ENCODE data around the gene HTR3D.
"Not testable (repeated sequence)": the region's sequence is repeated elsewhere in the genome, so short reads cannot be mapped to it uniquely, and the experiment has no call there.

Gene HTR3D

DNA sequence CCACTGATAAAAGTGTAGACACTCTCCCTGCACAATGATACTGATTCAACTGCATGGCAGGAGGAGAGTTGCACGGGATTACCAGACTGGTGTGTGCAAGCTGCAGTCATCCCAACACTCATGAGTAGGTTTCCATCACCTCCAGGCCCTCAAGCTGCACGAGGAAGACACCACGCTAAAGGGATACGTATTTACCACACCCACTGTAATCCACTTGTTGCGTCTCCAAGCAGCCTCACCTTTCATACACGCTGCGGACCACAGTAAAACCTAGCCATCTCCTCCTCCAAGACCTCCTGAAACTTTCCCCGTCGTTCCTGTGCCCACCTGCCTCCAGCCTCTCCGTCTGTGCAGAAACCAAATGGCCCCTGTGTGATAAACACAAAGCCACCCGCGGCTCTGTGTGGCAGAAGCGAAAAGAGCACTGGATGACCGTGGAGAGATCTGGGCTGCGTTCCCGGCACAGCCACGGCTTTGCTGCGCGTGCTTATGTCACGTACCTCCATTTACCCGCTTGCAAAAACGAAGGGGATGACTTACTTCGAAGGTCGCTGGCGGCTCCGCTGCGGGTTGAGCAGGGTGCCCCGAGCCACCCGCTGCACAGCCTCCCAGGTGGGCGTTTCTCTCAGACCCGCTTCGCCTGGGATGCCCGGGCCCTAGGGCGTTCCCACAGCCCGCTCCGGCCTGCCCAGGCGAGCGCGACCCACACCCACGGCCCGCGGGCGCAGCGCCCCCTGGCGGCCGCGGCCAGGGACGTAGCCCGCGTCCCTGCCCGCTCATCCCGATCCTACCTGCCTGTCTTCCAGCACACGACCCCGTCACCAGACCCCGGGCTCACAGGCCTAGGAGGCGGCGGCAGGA, 14.5 kb upstream of the HTR3D start:
- peak; percentile 66 for DNase-seq

- peak; percentile 93 for DNase-seq
Observed at GRCh38 chr3:184017672-184018423, 13.7 kb upstream of the HTR3D start, which contains the start of gene ABCC5. Gene ABCC5 (minus strand): TSS chr3:184017884. CDS start chr3:184014392, 3,492 bp downstream.

GRCh38 chr3:184018424-184018973, 13.0 kb upstream of the HTR3D start:
- DNase-seq: no peak

DNA sequence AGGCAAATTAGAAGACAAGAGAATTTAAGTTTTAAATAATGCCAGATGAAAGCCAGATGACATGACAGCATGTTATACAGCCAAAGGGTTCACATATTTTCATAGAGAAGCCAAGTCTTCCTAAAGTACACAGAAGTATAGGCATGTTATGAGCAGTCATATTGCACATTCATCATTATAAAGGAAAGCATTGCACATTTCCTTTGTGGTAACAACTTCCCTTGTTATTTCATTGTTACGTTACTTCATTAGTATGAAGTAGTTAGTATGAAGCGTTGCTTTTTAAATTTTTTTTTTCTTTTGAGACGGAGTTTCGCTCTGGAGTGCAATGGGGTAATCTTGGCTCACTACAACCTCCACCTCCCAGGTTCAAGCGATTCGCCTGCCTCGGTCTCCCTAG, 9.2 kb upstream of the HTR3D start:
- no peak for DNase-seq

DNA sequence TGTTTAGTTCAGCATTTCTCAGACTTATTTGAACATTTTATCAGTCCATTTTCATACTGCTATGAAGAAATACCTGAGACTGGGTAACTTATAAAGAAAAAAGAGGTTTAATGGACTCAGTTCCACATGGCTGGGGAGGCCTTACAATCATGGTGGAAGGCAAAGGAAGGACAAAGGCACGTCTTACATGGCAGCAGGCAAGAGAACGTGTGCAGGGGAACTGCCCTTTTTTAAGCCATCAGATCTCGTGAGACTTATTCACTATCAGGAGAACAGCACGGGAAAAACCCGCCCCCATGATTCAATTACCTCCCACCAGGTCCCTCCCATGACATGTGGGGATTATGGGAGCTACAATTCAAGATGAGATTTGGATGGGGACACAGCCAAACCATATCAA, 6.3 kb upstream of the HTR3D start:
- DNase-seq: not testable (repeated sequence)

GRCh38 chr3:184028275-184028890, 3.2 kb upstream of the HTR3D start:
- not testable (repeated sequence) for DNase-seq

DNA sequence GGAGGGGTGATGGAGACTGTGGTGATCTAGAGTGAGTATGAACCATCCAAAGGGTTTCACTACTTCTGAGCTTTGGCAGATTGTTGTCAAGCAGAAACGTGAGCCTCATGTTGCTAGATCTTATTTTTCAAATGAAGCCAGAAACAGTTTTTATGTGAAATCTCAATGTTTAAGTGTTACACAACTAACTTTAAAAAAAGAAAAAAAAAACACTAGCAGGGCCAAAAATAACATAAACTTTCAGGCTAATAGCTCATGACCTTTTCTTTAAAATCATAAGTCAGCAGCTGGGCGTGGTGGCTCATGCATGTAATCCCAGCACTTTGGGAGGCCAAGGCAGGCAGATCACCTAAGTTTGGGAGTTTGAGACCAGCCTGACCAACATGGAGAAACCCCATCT, 2.1 kb upstream of the HTR3D start:
- DNase-seq: no peak

GRCh38 chr3:184030536-184030935, 1.0 kb upstream of the HTR3D start:
- no peak for DNase-seq

GRCh38 chr3:184037816-184038215, 6.3 kb downstream of the HTR3D start:
- peak; percentile 43 for DNase-seq

- not testable (repeated sequence) for DNase-seq
Observed at GRCh38 chr3:184038307-184038706, 6.8 kb downstream of the HTR3D start.

GRCh38 chr3:184039414-184039813, 7.9 kb downstream of the HTR3D start:
- no peak for DNase-seq

DNA sequence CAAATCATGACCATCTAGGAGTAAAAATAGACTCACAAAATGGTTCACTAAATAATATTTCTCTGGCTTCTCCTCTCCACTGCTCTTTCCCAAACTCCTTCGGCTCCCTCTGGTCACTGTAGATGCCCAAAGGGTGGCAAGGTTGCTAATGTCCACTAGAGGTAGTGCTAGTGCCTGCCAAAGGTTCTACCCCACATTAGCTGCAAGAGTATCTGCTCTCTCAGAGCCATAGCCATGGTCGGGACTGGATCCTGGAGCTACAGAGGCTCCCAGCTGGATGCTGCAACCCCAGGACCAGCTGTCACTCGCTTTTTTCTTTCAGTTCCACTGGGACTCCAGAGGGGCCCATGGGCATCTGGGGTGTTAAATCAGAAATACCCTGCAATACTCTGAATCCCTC, 8.5 kb downstream of the HTR3D start:
- DNase-seq: peak; percentile 40

DNA sequence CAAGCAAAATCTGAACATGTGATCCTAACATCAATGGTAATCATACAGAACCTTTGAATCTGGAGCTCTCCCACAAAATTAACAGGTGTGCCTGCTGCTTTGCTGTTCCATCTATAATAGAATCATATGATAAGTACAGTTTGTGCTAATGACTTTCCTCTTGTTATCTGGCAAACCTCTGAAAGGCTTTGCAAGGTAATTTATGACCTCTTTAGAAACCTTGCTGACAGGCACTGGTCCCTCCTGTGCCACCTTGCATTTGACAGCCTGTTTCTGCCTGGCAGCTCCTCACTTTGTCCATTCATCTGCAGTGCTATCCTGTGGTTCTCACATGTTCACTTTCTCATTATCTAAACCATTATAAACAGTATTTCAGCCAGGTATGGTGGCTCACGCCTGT, 11.1 kb downstream of the HTR3D start:
- DNase-seq: no peak

- DNase-seq: no peak
Observed at GRCh38 chr3:184045995-184046394, 14.5 kb downstream of the HTR3D start.

GRCh38 chr3:184050217-184050847, 18.8 kb downstream of the HTR3D start:
- DNase-seq: peak; percentile 84

DNA sequence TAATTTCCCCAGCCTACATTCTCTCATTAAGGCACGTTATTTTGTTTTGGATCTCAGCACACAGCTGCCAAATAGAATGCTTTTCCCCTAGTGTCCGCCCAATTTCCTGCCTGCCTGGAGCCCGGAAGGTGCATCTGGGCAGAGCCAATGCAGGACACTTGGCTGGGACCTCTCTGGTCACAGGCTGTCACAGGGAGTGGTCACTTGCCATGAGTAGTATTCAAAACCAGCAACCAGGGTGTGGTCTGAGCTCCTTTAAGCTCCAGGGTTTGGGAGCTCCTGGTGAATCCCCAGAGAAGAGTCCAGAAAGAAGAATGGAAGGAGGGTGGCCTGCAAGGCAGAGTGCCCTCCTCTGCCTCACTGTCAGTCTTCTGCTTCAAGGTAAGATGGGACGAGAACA, 21.2 kb downstream of the HTR3D start, which contains the start of gene HTR3C:
HTR3C (plus strand) TSS at position 281 of the 400 bp plus-strand sequence; CDS start at position 315, 34 bp downstream.
- no peak for DNase-seq

DNA sequence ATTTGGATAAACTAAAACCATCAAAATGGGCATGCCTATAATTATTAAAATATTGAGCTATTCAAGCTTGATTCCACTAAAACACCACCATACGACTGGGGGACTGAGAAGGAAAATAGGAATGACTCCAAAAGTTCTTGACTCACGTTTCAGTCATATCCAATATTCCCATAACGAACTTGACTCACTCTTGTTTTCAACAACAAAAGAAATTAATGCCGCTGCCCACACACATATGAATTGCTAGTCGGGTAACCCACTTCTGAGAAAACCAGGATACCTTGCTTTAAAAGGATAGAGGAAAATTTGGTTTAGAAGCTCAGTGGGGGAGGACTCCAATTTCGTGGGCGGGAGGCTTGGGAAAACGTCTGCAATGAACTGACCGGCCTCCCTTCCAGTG, 26.5 kb downstream of the HTR3D start:
- DNase-seq: no peak

- no peak for DNase-seq
Observed at GRCh38 chr3:184059424-184059823, 27.9 kb downstream of the HTR3D start.

GRCh38 chr3:184062637-184063036, 31.1 kb downstream of the HTR3D start:
- no peak for DNase-seq

DNA sequence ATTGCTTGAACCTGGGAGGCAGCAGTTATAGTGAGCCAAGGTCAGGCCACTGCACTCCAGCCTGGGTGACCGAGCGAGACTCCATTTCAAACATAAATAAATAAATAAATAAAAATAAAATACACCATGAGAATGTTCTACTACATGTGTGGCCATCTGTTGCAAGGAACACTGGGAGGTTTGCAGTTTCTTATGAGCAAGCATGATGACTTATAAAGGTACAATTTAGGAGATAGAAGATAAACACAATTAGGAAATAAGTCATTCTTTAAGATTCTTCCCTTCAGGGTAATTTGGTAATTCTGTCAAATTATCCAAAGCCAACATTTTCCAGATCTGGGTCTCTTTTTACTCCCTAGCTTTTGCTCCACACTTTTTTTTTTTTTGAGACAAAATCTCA, 34.7 kb downstream of the HTR3D start:
- DNase-seq: no peak

- DNase-seq: no peak
Observed at GRCh38 chr3:184067573-184068055, 36.1 kb downstream of the HTR3D start.

- DNase-seq: no peak
Observed at GRCh38 chr3:184068344-184068743, 36.8 kb downstream of the HTR3D start.

Measured in RPMI8226 (cell line).